B cell (primary cell): ENCODE measurements around the gene PSMD11. TPM values are rescaled to one million over a fixed set of nuclear protein-coding genes. Genes with fewer than 3 reads are reported as not detected.
A peak's percentile ranks its signal among the peaks of the same experiment; 100 is the strongest.

Source experiments
- ATAC-seq: fragments of 200-7000 bp; cut with Tn5 transposase; one replicate; pipeline ENCODE4 v1.10.0; 2021; ENCODE audit warnings: low read depth, mild to moderate bottlenecking, moderate number of reproducible peaks, moderate library complexity
- CTCF ChIA-PET: fragments of 350-600 bp; sonication (Branson Sonifier 250); formaldehyde crosslinking; loops from one replicate; lab custom pipeline; 2021; ENCODE audit warnings: antibody characterized with exemption, inconsistent platforms; lab: Charles Lee
- POLR2A ChIA-PET: fragments of 350-600 bp; sonication (Branson Sonifier 250); formaldehyde crosslinking; loops from one replicate; lab custom pipeline; 2021; ENCODE audit warnings: antibody characterized with exemption; lab: Charles Lee
- DNase-seq: peaks from one replicate; pipeline ENCODE4 v3.0.0; 2013
- H2AFZ ChIP-seq: 2 replicates; pipeline ENCODE4 v1.6.1; 2012; ENCODE audit warnings: mild to moderate bottlenecking, low read depth, low read length; ENCODE audit not compliant: insufficient read depth, poor library complexity, severe bottlenecking
- H3K27ac ChIP-seq, 2 donors: 1 replicate in 1 of 2; 2 replicates in 1 of 2; pipeline ENCODE4 v1.5.1; 2012 to 2013; ENCODE audit warnings: low read length in 2 of 2, mild to moderate bottlenecking in 2 of 2, moderate library complexity in 1 of 2
- H3K27me3 ChIP-seq, 4 experiments: fragments of 200-600 bp in 1 of 4; sonication (generic) in 1 of 4; replicated peaks in 1 of 4; 1 replicate in 2 of 4; 2 replicates in 2 of 4; pipeline versions ENCODE4 v1.6.1 to v1.7.0; 2013 to 2016; ENCODE audit warnings: low read length in 3 of 4, mild to moderate bottlenecking in 2 of 4, mixed read lengths in 1 of 4, moderate library complexity in 1 of 4; ENCODE audit not compliant: insufficient read depth in 4 of 4, control insufficient read depth in 3 of 4; ENCODE audit errors: control extremely low read depth in 1 of 4
- H3K36me3 ChIP-seq, 2 experiments: replicated peaks in 1 of 2; 1 replicate in 1 of 2; 2 replicates in 1 of 2; pipeline versions ENCODE4 v1.6.1 to v1.7.1; 2013; ENCODE audit warnings: low read length in 1 of 2; ENCODE audit not compliant: insufficient read depth in 2 of 2, control insufficient read depth in 1 of 2; ENCODE audit errors: control extremely low read depth in 1 of 2, extremely low read depth in 1 of 2
- H3K4me1 ChIP-seq, 2 donors: fragments of 200-600 bp in 1 of 2; sonication (generic) in 1 of 2; 1 replicate in 1 of 2; 2 replicates in 1 of 2; pipeline versions ENCODE4 v1.5.1 to v1.6.1; 2013 to 2017; ENCODE audit warnings: low read length in 2 of 2; ENCODE audit not compliant: control insufficient read depth in 2 of 2, insufficient read depth in 2 of 2
- H3K4me2 ChIP-seq: replicated peaks from 2 replicates; pipeline ENCODE3; 2012; ENCODE audit warnings: mild to moderate bottlenecking, low read depth, low read length; ENCODE audit not compliant: poor library complexity, severe bottlenecking
- H3K4me3 ChIP-seq, 5 experiments: fragments of 200-600 bp in 1 of 5; sonication (generic) in 1 of 5; 1 replicate in 3 of 5; 2 replicates in 2 of 5; pipeline versions ENCODE4 v1.5.1 to v1.7.0; 2011 to 2016; ENCODE audit warnings: low read length in 4 of 5, mild to moderate bottlenecking in 4 of 5, low read depth in 2 of 5, control low read depth in 1 of 5, moderate library complexity in 1 of 5; ENCODE audit not compliant: insufficient read depth in 1 of 5; ENCODE audit errors: control extremely low read depth in 1 of 5, extremely low read depth in 1 of 5
- H3K79me2 ChIP-seq: fragments of 200-600 bp; sonication (generic); one replicate; pipeline ENCODE4 v1.6.0; 2016; ENCODE audit warnings: low read length; ENCODE audit not compliant: control insufficient read depth, insufficient read depth
- H3K9ac ChIP-seq: fragments of 200-600 bp; sonication (generic); 2 replicates; pipeline ENCODE4 v1.6.1; 2017; ENCODE audit warnings: mild to moderate bottlenecking, low read length, moderate library complexity
- H3K9me3 ChIP-seq, 3 donors: one replicate each; pipeline versions ENCODE4 v1.6.1 to v1.7.1; 2013; ENCODE audit warnings: low read length in 2 of 3; ENCODE audit not compliant: control insufficient read depth in 2 of 3, insufficient read depth in 1 of 3; ENCODE audit errors: control extremely low read depth in 1 of 3
- H4K20me1 ChIP-seq: 2 replicates; pipeline ENCODE4 v1.6.0; 2012; ENCODE audit warnings: mild to moderate bottlenecking, low read length; ENCODE audit not compliant: insufficient read depth, control insufficient read depth, poor library complexity, severe bottlenecking
- H3K27ac Mint-ChIP-seq: one replicate; pipeline ENCODE4 v1.8.0; 2021; ENCODE audit warnings: mixed read lengths
- H3K27me3 Mint-ChIP-seq: one replicate; pipeline ENCODE4 v1.8.0; 2021; ENCODE audit warnings: mixed read lengths
- H3K4me1 Mint-ChIP-seq: one replicate; pipeline ENCODE4 v1.8.0; 2021; ENCODE audit warnings: mixed read lengths
- H3K4me3 Mint-ChIP-seq: one replicate; pipeline ENCODE4 v1.8.0; 2021; ENCODE audit warnings: mixed read lengths
- H3K9me3 Mint-ChIP-seq: one replicate; pipeline ENCODE4 v1.8.0; 2022; ENCODE audit warnings: mixed read lengths; ENCODE audit not compliant: insufficient read depth
- CTCF ChIP-seq: fragments of 200-600 bp; IDR thresholded peaks from one replicate; pipeline ENCODE4 v1.8.0; 2022; ENCODE audit warnings: antibody characterized with exemption, mild to moderate bottlenecking
- EZH2 ChIP-seq: IDR thresholded peaks from 2 replicates; pipeline ENCODE4 v1.6.1; 2012; ENCODE audit warnings: borderline replicate concordance, low read depth, mild to moderate bottlenecking, moderate library complexity, low read length; ENCODE audit not compliant: insufficient read depth, poor library complexity, severe bottlenecking
- WGBS: methylation state at CpG from one replicate; pipeline ENCODE4 v1.1.5; 2013; ENCODE audit warnings: missing lambda C conversion rate; ENCODE audit not compliant: insufficient coverage; 5-methylcytosine and 5-hydroxymethylcytosine counted together
- intact Hi-C: fragments of 100-400 bp; cut with micrococcal nuclease; formaldehyde crosslinking; loops from one replicate; pipeline ENCODE4 v1.10.0; 2022
- polyA plus RNA-seq: library from polyadenylated mRNA; depleted of rRNA; stranded (reverse); fragments of >200 nt; gene quantifications from 2 replicates; pipeline ENCODE4 v1.2.3, GENCODE V29; 2012
- total RNA-seq, 2 donors: library from RNA; stranded (reverse); fragments of 120-200 nt in 1 of 2; gene quantifications; 1 replicate in 1 of 2; 2 replicates in 1 of 2; pipeline versions ENCODE4 v1.2.3 to v1.2.4, GENCODE V29; 2013 to 2022

The PSMD11 gene
- total and polyA plus RNA-seq, 2 donors (not counting 1 experiment from before 2014, with no cell fraction given) = 23.8 to 73.4 TPM

GRCh38 chr17:32481193-32481592 lies 36.9 kb downstream of the PSMD11 start:
- Histone ChIP-seq H3K4me1 (peaks cover 10 to 15% of the 10 kb centered on the region in 2 donors), H4K20me1 (no peaks in the 10 kb centered on the region), H3K27me3 (no peaks in the 10 kb centered on the region), H3K4me2 (no peak overlapping the region), H3K27ac (no peak overlapping the region), H2AFZ (no peak overlapping the region), H3K79me2 (no peaks in the 10 kb centered on the region), H3K9me3 (no peaks in the 10 kb centered on the region), H3K36me3 (peaks cover 3 to 56% of the 10 kb centered on the region in 2 experiments), H3K4me3 (no peak overlapping the region), H3K9ac (no peak overlapping the region)
- WGBS = 89% methylated on average over 2 of the region's 8 CpGs
- H3K27me3 Mint-ChIP-seq = no peaks in the 10 kb centered on the region
- POLR2A ChIA-PET = no interaction called here
- intact Hi-C loops = loop anchor here (10.0 kb wide), 1 partner anchor 394 kb away; the partner anchor contains the start of gene MYO1D
- H3K4me1 Mint-ChIP-seq = peaks cover 13% of the 10 kb centered on the region
- H3K4me3 Mint-ChIP-seq = no peak overlapping the region
- DNase-seq (no peak), ATAC-seq (no peak)
- H3K9me3 Mint-ChIP-seq = no peaks in the 10 kb centered on the region
- CTCF ChIA-PET = interaction anchor here (0.7 to 9.1 kb wide), 6 partner anchors 10 to 223 kb away, joined by 3 to 139 read pairs (median 31); no protein-coding TSS in a partner anchor
- TF ChIP-seq EZH2 (no peak), CTCF (no peak)
- peak overlapping the region; percentile 15 for H3K27ac Mint-ChIP-seq

- H3K9me3 ChIP-seq = no peaks in the 10 kb centered on the region
- WGBS = 82% methylated on average over 7 of the region's 11 CpGs
- peak overlapping the region in 1 of 2 donors; percentile 12 for H3K27ac ChIP-seq
- H3K27me3 ChIP-seq = no peaks in the 10 kb centered on the region
- Mint-ChIP-seq H3K27ac (peak overlapping the region; percentile 51), H3K9me3 (no peaks in the 10 kb centered on the region), H3K27me3 (no peaks in the 10 kb centered on the region), H3K4me1 (peaks cover 16% of the 10 kb centered on the region), H3K4me3 (no peak overlapping the region)
- CTCF ChIA-PET = interaction anchor here (0.5 to 10.2 kb wide), 25 partner anchors 9 to 301 kb away, joined by 3 to 139 read pairs (median 6); partner anchors contain the start of gene PSMD11
- peaks cover 14 to 19% of the 10 kb centered on the region in 2 donors for H3K4me1 ChIP-seq
- DNase-seq (no peak), ATAC-seq (no peak)
- no peak overlapping the region for H3K9ac ChIP-seq
- peaks cover 0 to 41% of the 10 kb centered on the region in 2 experiments for H3K36me3 ChIP-seq
- H3K4me2 ChIP-seq = no peak overlapping the region
- peaks cover 5% of the 10 kb centered on the region for H3K79me2 ChIP-seq
- intact Hi-C loops = loop anchor here (1.0 to 10.0 kb wide), 3 partner anchors 127 to 392 kb away; partner anchors contain the start of gene MYO1D
- H4K20me1 ChIP-seq = no peaks in the 10 kb centered on the region
- POLR2A ChIA-PET = no interaction called here
- no peak overlapping the region for H2AFZ ChIP-seq
- no peak overlapping the region for H3K4me3 ChIP-seq
- TF ChIP-seq EZH2 = no peak
- no peak for TF ChIP-seq CTCF
Measured at GRCh38 chr17:32482568-32483320, 38.4 kb downstream of the PSMD11 start.
